ENCODE data around the gene SATL1.
"Not testable (repeated sequence)": the region's sequence is repeated elsewhere in the genome, so short reads cannot be mapped to it uniquely, and the experiment has no call there.

Gene SATL1, protein sequence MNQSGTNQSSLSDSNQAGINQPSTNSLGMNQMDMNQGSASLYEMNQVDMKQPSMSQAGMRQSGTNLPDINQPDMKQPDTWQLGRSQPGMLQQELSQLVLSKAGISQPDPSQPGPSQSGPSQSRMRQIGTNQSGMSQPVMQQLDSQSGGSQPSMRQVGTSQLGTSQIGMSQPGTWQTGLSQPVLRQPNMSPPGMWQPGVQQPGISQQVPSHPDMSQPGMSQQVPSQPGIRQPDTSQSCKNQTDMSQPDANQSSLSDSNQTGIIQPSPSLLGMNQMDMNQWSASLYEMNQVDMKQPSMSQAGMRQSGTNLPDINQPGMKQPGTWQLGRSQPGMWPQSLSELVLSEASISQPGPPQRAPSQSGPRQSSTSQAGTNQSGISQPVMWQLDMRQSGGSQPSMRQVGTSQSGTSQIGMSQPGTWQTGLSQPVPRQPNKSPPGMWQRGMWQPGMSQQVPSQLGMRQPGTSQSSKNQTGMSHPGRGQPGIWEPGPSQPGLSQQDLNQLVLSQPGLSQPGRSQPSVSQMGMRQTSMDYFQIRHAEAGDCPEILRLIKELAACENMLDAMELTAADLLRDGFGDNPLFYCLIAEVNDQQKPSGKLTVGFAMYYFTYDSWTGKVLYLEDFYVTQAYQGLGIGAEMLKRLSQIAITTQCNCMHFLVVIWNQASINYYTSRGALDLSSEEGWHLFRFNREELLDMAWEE

DNA sequence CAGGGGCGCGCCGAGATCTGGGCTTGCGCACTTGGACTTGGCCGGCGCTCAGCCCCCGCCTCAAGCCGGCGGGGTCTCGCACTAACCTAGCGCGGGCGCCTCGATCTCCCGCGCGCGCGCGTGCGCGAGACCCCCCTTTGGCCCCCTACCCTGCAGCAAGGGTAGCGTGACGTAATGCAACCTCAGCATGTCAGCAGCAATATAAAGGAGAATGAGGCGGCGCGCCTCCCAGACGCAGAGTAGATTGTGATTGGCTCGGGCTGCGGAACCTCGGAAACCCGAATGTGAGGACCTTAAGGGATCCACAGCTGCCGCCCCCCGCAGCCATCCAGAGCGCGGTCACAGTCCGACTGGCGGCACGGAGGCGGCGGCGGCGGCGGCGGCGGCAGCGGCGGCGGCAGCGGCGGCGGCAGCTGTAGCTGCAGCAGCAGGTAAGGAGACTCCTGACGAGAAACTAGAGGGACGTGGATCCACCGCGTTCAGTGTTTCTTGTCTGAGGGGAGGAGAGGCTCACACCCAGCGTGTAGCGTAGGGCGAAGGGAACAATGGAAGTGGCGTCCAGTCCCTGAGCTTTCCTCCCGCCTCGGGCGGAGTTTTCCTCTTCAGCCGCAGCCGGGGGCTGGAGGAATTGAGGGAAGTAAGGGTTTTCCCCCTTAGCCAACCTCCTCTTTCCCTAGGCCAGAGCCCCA lies at the start of gene SATL1, which contains the start of gene ZNF711:
SATL1 (minus strand) TSS at position 19 of the 689 bp plus-strand sequence. CDS start 134,811 bp downstream, outside the sequence.
ZNF711 (plus strand) TSS at position 231 of the 689 bp plus-strand sequence. CDS start 3,582 bp downstream, outside the sequence.
- peak in 49 of 51 donors; percentile 1 to 74 (median 38) for DNase-seq

DNA sequence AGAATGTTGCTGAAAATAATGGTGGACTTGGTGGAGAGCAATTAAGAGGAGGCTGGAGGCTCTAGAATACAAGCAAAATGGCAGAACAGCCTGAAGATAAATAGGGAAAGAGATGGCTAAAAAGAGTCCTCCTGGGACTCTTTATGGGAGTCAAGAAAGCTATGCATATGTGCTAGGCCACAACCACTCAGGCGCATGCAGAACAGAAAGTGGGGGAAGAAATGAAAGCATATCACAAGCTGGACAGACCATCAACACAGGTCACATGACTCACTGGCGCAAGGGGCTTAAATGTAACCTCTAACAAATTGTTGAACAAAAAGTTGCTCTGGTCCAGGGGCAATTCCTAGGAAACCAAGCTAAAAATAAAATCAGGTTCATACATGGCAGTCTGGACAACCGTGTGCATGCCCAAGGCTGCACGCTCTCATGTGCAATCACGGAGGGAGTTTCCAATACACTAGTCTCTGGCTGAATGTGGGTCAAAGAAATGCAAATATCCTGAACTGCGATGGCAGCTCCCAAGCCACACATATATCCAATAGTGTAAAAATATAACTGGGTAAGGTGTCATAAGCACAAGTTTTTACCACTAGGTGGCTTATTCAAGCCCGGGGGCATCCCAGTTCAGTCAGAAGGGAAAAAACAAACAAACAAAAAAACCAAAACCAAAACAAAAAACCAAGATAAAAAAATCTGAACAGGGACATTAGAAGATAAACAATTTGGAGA lies 45.6 kb upstream of the SATL1 start:
- no peak for DNase-seq

DNA sequence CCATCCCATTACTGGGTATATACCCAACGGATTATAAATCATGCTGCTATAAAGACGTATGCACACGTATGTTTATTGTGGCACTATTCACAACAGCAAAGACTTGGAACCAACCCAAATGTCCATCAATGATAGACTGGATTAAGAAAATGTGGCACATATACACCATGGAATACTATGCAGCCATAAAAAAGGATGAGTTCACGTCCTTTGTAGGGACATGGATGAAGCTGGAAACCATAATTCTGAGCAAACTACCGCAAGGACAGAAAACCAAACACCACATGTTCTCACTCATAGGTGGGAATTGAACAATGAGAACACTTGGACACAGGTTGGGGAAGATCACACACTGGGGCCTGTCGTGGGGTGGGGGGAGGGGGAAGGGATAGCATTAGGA lies 41.7 kb upstream of the SATL1 start:
- DNase-seq, result not testable (repeated sequence)

GRCh38 chrX:85244450-85245211 lies 1.1 kb upstream of the SATL1 start:
- peak in 28 of 51 donors; percentile 0 to 43 (median 4) for DNase-seq

DNA sequence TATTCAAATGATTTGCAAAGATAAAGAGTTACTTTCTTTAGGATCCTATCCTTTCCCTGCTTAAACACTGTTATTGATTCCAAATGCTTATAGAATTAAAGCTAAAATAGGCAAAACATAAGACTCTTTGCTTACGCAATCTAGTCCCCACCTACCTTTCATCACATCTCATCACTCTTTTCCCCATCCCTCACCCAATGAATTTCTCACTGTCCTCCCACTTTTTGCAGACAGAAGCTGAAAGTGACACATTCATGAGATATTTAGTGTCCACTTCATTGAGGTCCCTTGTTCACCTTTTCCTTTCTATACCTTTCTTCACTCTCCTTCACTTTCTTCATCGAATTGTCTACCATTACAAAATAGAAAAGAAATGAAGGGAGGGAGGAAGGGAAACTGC lies 424 bp downstream of the SATL1 start:
- peak in 1 of 51 donors; percentile 9 for DNase-seq

GRCh38 chrX:85223359-85223758 lies 20.2 kb downstream of the SATL1 start:
- no peak for DNase-seq

GRCh38 chrX:85221361-85221760 lies 22.2 kb downstream of the SATL1 start:
- no peak for DNase-seq

DNA sequence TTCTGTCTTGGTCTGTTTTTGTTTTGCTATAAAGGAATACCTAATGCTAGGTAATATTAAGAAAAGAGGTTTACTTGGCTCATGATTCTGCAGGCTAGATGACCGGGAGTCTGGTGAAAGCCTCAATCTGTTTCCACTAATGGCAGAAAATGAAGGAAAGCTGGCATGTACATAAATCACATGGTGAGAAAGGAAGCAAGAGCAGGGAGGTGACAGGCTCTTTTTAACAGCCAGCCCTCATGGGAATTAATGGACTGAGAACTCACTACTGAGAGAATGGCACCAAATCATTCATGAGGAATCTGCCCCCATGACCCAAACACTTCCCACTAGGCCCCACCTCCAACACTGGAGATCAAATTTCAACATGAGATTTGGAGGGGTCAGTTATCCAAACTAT lies 27.6 kb downstream of the SATL1 start:
- no peak for DNase-seq

DNA sequence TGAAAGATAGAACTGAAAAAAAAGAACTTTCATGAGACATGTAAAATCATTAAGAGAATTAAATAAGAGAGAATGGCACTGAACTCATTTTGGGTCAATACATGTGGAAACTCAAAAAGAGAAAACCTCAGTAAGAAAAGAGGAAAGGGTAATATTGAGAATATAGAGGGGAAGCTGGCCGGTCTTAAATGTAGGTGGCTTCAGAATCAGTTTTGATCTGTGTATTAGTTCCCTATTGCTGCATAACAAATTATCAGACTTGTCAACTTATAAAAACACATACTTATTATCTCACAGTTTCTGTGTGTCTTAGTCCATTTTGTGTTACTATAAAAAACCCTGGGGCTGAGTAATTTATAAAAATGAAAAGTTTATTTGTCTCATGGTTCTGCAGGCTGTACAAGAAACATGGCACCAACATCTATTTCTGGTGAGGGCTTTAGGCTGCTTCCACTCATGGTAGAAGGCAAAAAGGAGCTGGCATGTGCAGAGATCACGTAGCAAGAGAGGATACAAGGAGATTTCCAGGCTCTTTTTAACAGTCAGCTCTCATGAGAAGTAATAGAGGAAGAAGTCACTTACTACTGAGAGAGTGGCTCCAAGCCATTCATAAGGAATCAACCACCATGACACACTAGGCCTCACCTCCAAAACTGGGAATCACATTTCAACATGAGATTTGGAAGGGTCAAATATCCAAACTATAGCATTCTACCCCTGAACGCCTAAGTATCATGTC lies 29.6 kb downstream of the SATL1 start:
- DNase-seq, result no peak

GRCh38 chrX:85203461-85203970 lies 40.1 kb downstream of the SATL1 start:
- no peak for DNase-seq

- DNase-seq, result no peak
These were observed 47.3 kb downstream of the SATL1 start for GRCh38 chrX:85196319-85196718.

- DNase-seq, result no peak
These were observed 83.9 kb downstream of the SATL1 start for GRCh38 chrX:85159644-85160043.

GRCh38 chrX:85140964-85141363 lies 102.6 kb downstream of the SATL1 start:
- DNase-seq, result no peak

- DNase-seq, result no peak
These were observed 104.2 kb downstream of the SATL1 start for GRCh38 chrX:85139422-85139821.

DNA sequence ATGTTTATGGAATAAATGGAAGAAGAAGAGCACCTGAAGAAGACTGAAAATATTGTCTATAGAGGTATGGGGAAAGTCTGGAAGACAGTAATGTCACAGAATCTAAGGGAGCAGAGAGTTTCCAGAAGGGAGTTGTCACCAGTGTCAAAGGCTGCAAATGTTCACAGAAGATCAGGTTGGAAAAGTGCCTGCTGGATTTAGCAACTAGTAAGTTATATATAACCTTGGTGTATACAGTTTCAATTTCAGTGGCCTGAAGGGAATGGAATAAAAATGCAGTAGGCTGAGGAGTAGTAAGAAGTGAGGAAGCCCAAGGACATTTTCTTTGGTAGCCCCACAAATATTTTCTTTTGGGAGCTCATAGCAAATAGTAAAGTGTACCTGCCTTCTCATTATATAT lies 107.2 kb downstream of the SATL1 start:
- no peak for DNase-seq

GRCh38 chrX:85115252-85115651 lies 128.3 kb downstream of the SATL1 start:
- DNase-seq, result no peak

DNA sequence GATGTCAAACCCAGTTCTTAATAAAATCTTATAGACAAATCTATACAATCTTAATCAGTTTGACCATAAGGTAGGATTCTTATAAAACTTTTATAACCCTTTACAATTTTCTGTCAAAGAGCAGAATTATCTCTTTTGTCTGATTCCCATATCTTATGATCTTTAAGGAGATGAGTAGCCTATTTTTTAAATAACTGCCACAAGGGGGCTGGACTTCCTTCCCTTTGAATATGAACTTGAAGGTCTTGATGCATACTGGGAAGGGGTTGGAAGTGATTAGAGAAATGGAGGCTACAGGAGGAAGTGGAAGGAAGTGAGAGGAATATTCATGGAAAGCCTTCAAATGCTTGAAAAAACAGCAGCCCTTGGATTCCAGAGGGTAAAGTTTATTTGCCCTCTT lies 128.8 kb downstream of the SATL1 start:
- no peak for DNase-seq

DNA sequence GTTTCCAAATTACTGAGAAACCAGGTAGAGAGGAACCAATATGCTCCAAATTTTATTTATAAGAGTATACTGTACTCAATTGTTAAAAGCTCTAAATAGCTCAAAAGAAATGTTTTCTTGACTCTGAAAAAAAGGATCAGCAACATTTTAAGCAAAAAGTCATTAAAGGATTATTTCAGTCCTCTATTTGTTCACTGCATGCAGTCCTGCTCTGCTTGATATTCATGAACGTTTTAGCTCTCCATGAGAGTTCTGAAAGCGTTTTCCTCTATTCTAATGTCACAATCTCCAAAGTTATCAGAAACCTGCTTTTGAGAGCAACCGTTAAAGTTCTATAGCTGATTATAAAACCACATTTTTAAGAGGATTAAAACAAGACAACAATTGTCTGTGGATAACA lies 129.4 kb downstream of the SATL1 start:
- DNase-seq, result no peak

DNA sequence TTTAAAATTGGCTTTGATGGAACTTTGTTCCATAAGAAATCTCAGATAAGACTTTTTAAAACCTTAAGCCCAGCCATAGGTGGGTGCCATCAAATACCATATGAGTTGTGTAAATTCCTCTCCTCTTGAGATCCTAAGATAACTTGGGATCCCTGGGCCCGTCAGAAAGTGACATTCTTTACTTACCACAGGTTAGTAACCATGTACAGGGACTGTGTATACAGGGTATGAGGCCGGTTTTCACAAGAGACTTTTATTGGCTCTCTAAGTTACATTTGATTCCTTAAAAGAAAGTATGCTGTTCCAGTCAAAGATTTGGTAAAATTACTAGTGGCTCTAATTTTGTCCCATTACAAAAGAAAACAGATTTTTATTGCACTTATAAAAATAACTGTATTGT lies 129.8 kb downstream of the SATL1 start:
- no peak for DNase-seq

DNA sequence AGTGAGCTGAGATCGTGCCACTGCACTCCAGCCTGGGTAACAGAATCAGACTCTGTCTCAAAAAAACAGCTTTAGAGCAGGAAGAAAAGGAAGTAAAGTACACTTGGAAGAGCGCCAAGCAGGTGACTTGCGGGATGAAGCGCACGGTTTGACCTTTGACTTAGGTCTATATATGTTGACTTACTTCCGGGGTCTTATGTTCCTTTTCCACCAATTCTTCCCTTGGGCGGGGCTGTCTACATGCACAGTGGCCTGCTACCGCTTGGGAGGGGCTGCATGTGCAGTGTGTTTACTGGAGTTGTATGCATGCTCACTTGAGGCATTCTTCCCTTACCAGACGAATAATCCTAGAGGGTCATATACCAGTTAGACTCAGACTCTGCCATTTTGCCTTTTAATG lies 131.3 kb downstream of the SATL1 start:
- DNase-seq, result no peak
